Mucosa of descending colon (tissue), 3 donors: ENCODE measurements around the gene RPS6KB2. TPM values are rescaled to one million over a fixed set of nuclear protein-coding genes. Genes with fewer than 3 reads are reported as not detected.
"Not testable (repeated sequence)": the region's sequence is repeated elsewhere in the genome, so short reads cannot be mapped to it uniquely, and the experiment has no call there.

Source experiments
- ATAC-seq: fragments of 200-7000 bp; cut with Tn5 transposase; one replicate; pipeline ENCODE4 v1.9.1; 2020; ENCODE audit warnings: mild to moderate bottlenecking, moderate library complexity
- DNase-seq, 3 donors: peaks; one replicate each; pipeline ENCODE4 v3.0.0-alpha.2; 2020
- H3K36me3 ChIP-seq: fragments of 200-600 bp; one replicate; pipeline ENCODE4 v1.8.0; 2021; ENCODE audit warnings: low read depth, mild to moderate bottlenecking
- H3K4me1 ChIP-seq: fragments of 200-600 bp; one replicate; pipeline ENCODE4 v1.8.0; 2021; ENCODE audit warnings: low read depth, mild to moderate bottlenecking
- H3K4me3 ChIP-seq: fragments of 200-600 bp; one replicate; pipeline ENCODE4 v1.8.0; 2021; ENCODE audit warnings: mild to moderate bottlenecking
- H3K9me3 ChIP-seq: fragments of 200-600 bp; one replicate; pipeline ENCODE4 v1.8.0; 2021; ENCODE audit warnings: mild to moderate bottlenecking
- CTCF ChIP-seq: fragments of 200-600 bp; IDR thresholded peaks from one replicate; pipeline ENCODE4 v1.8.0; 2022; ENCODE audit warnings: antibody characterized with exemption, mild to moderate bottlenecking
- intact Hi-C, 2 donors: fragments of 100-400 bp; cut with DNase I in 1 of 2; cut with micrococcal nuclease in 1 of 2; formaldehyde crosslinking; loops; one replicate each; pipeline versions ENCODE4 v1.11.0 to v1.11.1; 2022; cut with DNase I, micrococcal nuclease
- total RNA-seq, 3 donors: library from RNA; stranded (reverse); fragmentation: NEBNext Ultra II Directional in 2 of 3; extraction: Animal tissue kit (Norgen Biotek cat#: 25700) in 2 of 3; gene quantifications; one replicate each; pipeline versions ENCODE4 v1.2.1 to v1.2.4, GENCODE V29; 2021 to 2023
- donor health status: DM: no; HTN: no; CAD: no; lungs with moderate emphysema.
- donor health status: DM: no; HTN: no; CAD: no.
- donor health status: DM: no; HTN: yes; CAD: no.

RPS6KB2 gene
- total RNA-seq, 3 donors from 2014 or later, result 43.1 to 51.6 (median 45.4) TPM

GRCh38 chr11:67468456-67468758 lies 40.1 kb downstream of the RPS6KB2 start:
- H3K4me3 ChIP-seq, result peak overlapping the region; percentile 90
- intact Hi-C loops, result no loop called here
- H3K36me3 ChIP-seq, result no peaks in the 10 kb centered on the region
- no peaks in the 10 kb centered on the region for H3K9me3 ChIP-seq
- TF ChIP-seq CTCF, result no peak
- peaks cover 20% of the 10 kb centered on the region for H3K4me1 ChIP-seq
- ATAC-seq (peak; percentile 2), DNase-seq (no peak)

GRCh38 chr11:67468759-67469507 lies 40.6 kb downstream of the RPS6KB2 start, which contains the start of gene TMEM134:
Gene TMEM134 (minus strand): TSS chr11:67469251. CDS start chr11:67469192, 59 bp downstream.
- Histone ChIP-seq H3K36me3 (no peaks in the 10 kb centered on the region), H3K9me3 (no peaks in the 10 kb centered on the region), H3K4me1 (peaks cover 18% of the 10 kb centered on the region), H3K4me3 (peak within 1 kb of the TSS; percentile 90)
- DNase-seq, result peak; percentile 92 to 96 (median 94)
- peak; percentile 38 for TF ChIP-seq CTCF
- intact Hi-C loops, result no loop called here
- ATAC-seq, result peak; percentile 87

- Histone ChIP-seq H3K4me3 (peak overlapping the region; percentile 90), H3K9me3 (no peaks in the 10 kb centered on the region), H3K4me1 (peaks cover 12% of the 10 kb centered on the region), H3K36me3 (no peaks in the 10 kb centered on the region)
- intact Hi-C loops, result no loop called here
- DNase-seq, result no peak
- no peak for ATAC-seq
- no peak for TF ChIP-seq CTCF
These were observed 41.2 kb downstream of the RPS6KB2 start for GRCh38 chr11:67469508-67469811.

- Histone ChIP-seq H3K4me1 (peaks cover 12% of the 10 kb centered on the region), H3K36me3 (no peaks in the 10 kb centered on the region), H3K9me3 (no peaks in the 10 kb centered on the region), H3K4me3 (no peak overlapping the region)
- intact Hi-C loops, result no loop called here
- ATAC-seq (no peak), DNase-seq (no peak)
- no peak for TF ChIP-seq CTCF
These were observed 42.2 kb downstream of the RPS6KB2 start for GRCh38 chr11:67470337-67471002.

GRCh38 chr11:67472882-67473281 lies 44.6 kb downstream of the RPS6KB2 start:
- peaks cover 5% of the 10 kb centered on the region for H3K4me1 ChIP-seq
- no peak for TF ChIP-seq CTCF
- no peak overlapping the region for H3K4me3 ChIP-seq
- DNase-seq, result no peak
- no peaks in the 10 kb centered on the region for H3K36me3 ChIP-seq
- intact Hi-C loops, result no loop called here
- no peaks in the 10 kb centered on the region for H3K9me3 ChIP-seq
- no peak for ATAC-seq

GRCh38 chr11:67476692-67477091 lies 48.4 kb downstream of the RPS6KB2 start:
- intact Hi-C loops, H3K36me3 ChIP-seq, H3K4me1 ChIP-seq, H3K9me3 ChIP-seq, H3K4me3 ChIP-seq, ATAC-seq, DNase-seq: not testable (repeated sequence)

- H3K4me1 ChIP-seq, intact Hi-C loops, ATAC-seq, H3K9me3 ChIP-seq, H3K4me3 ChIP-seq, DNase-seq, H3K36me3 ChIP-seq: not testable (repeated sequence)
These were observed 49.2 kb downstream of the RPS6KB2 start for GRCh38 chr11:67477344-67478050.
